ENCODE results near the gene MMEL1.

MMEL1 gene

DNA sequence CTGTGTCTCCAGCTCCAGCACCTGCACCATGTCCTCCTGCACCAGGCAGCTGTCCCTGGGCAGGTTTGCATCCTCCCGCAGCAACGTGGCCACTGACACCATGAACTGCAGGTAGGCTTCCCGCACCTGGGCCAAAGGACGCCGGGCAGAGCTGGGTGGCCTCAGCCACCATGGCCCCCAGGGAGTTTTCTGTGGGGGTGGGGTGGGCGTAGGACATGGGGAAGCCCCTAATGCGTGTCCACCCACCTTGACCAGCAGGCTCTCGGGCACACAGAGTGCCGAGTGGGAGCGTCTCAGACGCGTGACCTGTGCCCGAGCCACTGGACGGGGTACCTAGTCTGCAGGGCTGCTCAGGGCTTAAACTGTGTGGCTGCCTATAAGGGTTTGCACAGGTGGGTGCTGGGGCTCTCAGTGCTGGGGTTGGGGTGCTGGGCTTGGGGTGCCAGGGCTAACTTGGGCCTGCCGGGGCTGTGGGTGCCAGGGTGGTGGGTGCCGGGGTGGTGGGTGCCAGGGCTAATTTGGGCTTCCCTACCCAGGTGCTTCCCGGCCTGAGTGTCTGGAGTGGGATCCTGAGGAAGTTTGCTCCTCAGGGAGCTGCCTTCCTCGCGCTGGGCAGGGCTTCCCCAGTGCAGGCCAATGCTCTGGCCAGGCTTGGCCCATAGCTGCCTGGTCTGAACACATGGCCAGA lies 28.5 kb downstream of the MMEL1 start:
- no peak for FAIRE-seq

GRCh38 chr1:2603521-2604155 lies 29.2 kb downstream of the MMEL1 start:
- FAIRE-seq: no peak

GRCh38 chr1:2602866-2603520 lies 29.8 kb downstream of the MMEL1 start:
- FAIRE-seq: no peak

DNA sequence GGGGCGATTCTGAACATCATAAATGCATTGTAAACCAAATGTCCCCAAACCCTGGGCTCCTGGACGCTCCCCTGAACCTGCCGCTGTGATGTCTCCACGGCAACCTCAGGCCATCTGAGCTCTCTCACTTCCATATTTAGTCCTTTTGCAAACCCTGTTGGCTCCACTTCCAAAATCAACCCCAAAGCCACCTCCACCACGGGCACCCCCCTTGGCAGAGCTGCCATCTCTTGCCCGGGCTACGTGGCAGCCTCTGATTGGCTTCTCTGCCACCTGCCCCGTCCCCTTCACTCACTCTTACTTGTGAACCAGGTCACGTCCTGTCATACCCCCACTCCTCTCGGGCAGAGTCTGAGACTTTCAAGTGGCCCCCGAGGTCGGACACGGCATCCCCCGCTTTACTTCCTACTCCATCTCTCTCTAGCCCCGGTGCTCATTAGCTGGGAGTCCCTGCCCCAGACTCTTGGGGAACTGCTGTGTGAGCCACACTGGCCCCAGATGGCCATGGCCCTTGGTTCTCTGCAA lies 30.4 kb downstream of the MMEL1 start:
- FAIRE-seq: no peak

GRCh38 chr1:2601721-2602303 lies 31.0 kb downstream of the MMEL1 start:
- no peak for FAIRE-seq

GRCh38 chr1:2598329-2598931 lies 34.4 kb downstream of the MMEL1 start:
- no peak for FAIRE-seq

GRCh38 chr1:2597441-2598328 lies 35.1 kb downstream of the MMEL1 start:
- no peak for FAIRE-seq

DNA sequence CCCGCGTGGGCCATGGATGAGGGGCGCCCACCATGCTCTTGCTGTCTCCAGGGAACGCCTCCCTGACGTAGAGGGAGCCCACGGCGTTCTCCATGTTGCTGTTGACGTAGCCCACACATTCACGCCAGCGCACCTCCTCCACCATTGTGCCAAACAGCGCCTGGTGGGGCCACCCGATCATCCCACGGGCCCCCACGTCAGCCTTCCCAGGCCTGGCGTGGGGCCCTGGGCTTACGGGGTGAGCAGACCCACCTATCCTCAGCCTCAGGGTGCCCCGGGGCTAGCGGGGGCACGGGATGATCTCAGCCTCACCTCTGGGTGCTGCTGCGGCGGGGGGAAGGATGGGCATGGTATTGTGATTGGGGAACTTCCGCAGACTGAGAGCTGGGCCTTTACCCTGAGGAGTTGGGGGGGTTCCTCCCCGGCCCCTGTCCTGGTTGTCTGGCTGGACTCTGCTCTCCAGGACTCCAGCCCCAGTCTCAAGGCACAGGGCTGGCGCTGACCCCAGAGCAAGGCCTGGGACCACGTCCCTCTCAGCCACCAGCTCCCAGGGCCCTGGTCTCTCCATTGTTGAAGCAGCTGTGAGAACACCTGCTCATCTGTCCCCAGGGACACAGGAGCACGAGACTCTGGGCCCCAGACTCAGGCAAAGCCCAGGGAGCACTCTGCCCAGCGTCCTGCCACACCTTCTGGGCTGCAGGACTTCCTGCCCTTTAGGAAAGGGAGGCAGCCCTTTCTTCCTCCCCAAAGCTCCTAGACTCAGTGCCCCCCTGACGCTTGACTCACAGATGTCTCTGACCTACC lies 36.1 kb downstream of the MMEL1 start:
- no peak for FAIRE-seq

DNA sequence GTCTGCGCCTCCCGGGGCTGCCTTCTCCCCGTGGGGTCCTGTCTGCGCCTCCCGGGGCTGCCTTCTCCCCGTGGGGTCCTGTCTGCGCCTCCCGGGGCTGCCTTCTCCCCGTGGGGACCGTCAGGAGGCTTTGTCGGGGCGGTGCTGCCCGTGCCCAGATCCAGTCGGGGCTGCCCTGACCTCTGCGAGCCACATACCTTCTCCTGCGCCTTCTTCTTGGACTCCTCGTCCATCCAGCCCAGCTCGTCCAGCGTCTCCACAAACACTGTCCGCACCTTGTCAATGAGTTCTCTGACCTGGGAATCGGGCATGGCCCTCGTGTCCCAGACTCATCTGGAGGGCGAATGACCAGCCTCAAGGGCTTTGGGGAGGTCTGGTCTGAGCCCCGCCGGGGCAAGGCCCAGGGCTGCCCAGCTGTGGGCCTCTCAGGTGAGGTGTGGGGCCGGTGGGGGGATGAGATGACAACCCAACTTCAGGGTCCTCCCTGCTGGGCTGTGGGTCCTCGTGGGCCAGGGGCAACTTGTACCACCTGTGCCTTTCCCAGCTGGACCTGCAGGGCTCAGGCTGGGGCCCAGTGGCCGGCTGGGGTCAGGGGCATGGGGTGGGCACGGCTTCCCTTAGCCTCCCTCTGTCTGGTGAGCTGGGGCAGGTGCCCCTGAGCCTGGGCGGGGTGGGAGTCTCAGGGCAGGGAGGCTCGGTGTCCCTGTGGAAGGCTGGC lies 36.8 kb downstream of the MMEL1 start:
- no peak for FAIRE-seq

DNA sequence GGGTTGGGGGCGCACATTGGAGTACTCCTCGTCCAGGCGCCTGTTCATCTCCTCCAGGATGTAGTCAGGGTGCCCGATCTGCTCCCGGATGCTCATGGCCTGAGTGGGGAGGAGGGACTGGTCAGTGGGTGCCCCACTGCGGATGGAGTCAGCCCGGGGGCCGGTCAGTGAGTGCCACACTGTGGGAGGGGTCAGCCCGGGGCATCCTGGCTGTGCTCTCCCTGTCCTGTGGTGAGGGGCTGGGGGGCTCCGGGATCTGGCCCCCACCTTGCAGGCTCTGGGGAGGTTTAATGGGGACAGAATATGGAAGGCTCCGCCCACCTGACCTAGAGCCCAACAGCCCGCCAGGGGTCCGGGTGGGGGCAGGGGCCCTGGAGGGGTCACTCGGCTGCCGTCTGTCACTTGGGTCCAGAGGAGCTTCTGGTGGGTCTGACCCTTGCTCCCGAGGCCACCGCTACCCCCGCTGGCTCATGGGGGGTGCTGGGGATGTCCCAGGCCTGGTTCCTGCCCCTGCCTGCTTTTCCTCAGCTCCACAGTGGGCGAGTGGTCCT lies 37.5 kb downstream of the MMEL1 start:
- no peak for FAIRE-seq

DNA sequence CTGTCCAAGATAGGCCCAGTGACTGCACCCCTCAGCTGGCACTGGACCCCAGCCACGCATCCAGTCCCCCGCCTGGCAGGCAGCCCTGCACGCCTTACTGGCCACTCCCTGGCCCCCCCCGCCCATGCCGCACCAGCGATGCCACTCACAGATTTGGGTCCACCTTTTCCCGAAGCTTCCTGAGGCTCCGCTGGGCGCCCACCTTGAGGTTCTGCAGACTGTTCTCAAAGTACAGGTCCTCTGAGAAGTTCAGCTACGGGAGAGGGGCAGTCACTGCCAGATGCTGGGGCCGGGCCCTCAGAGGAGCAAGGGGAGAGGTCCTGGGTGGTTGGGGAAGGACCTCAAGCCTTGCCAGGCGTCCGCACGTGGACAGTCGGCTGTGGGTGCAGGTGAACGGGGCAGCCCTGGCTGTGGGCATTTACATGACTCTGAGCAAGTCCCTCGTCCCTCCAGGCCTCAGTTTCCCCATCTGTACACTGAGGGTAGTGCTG lies 38.1 kb downstream of the MMEL1 start:
- FAIRE-seq: no peak

DNA sequence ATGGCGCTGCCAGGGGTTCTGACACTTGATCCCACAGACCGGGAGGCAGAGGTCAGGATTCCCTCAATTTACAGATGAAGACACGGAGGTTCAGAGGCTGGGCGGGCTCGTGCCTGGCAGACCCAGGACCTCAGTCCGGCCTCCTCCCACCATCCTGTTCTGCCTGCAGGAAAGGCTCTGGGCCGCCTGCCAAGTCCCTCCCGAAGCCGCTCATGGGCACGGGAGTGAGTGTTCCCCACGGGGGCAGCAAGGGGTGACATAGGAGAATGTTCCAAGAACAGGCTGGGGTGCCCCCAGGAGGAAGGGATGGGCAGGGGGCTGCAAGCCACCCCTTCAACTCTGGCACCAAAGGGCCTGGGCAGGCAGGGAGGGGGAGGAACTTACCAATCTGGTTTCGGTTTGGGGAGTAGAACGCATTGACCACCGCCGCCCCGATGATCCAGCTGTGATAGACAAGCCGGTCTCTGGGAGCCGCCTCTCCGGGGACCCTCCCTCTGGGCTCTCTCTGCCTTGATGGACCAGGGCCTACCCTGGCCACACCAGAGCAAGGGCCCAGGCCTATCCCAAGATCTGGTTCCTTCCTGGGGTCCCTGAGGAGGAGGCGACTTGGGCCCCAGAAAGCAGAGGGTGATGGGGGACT lies 38.7 kb downstream of the MMEL1 start:
- no peak for FAIRE-seq

- FAIRE-seq: no peak
These were observed 39.5 kb downstream of the MMEL1 start for GRCh38 chr1:2593251-2593878.

- FAIRE-seq: no peak
These were observed 40.1 kb downstream of the MMEL1 start for GRCh38 chr1:2592672-2593071.

GRCh38 chr1:2591581-2592261 lies 41.1 kb downstream of the MMEL1 start:
- FAIRE-seq: no peak

DNA sequence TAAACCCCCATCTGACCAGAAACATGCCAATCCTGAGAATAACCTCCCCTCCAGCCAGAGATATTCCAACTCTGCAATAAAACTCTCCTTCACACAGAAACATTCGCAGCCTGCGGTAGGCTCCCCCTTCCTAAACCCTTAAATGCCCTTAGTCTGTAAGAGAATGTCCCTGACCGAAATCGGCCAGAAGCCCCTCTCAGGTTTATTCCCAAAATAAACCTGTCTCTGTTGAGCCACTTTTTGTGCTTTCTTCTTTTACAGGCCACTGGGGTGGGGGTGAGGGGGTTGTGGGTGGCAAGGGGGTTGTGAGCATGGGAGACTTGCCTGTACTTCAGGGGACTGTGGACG lies 41.6 kb downstream of the MMEL1 start:
- FAIRE-seq: no peak

DNA sequence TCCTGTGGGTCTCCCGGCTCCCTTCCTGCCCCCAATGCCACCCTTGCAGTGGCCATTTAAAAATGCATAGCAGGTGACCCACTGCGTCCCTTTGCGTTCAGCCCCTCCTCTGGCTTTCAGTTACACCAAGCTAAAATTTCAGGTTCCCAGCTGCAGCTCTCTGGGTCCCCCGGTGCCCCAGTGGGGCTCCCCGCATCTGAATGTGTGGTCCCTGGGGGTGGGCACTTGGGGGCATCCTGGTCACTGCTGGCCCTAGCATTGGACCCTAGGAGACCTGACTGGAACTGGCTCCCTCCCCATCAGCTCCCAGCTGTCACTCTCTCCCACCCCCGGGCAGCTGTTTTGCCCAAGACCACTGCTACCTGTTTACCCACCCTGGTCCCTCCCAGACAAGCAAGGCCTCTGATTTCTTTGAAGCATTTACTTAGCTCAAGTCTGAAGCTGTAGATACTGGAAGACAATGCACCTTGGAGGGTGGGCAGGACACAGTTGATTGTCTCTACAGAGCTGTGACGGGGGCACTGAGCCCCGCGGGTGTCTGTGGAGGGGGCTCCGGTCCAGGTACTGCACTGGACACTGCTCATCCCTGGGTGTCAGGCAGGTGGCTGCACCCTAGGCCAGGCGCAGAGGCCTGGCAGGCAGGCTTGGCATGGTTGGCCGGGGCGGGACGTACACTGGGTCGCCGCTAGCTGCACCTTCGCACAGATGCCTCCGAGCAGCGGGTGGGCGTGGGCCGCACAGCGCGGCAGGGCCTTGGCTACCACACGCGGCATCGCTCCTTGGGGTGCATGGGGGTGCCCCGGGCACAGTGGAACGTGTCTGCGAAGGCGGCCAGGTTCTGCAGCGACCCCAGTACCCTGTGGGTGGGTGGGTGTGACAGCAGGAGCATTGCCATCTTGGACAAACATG lies 42.3 kb downstream of the MMEL1 start:
- FAIRE-seq: no peak

All from colon (tissue), 2 donors.